Measurements from ENCODE around the gene LRGUK. TPM values are rescaled to one million over a fixed set of nuclear protein-coding genes. Genes with fewer than 3 reads are reported as not detected.

The LRGUK gene
- total RNA-seq, 1 experiment from 2014 or later, result 0.19 TPM

- CTCF ChIA-PET, result interaction anchor here (0.6 kb wide), 1 partner anchor 52 kb away, joined by 3 read pairs; no protein-coding TSS in a partner anchor
- Mint-ChIP-seq H3K27ac (ENCODE audit: low read depth, unreplicated experiment) (no peak overlapping the region), H3K9me3 (ENCODE audit: unreplicated experiment) (no peaks in the 10 kb centered on the region), H3K4me1 (ENCODE audit: insufficient read depth, unreplicated experiment) (no peaks in the 10 kb centered on the region), H3K27me3 (ENCODE audit: insufficient read depth, unreplicated experiment) (no peaks in the 10 kb centered on the region), H3K36me3 (ENCODE audit: insufficient read depth, unreplicated experiment) (no peaks in the 10 kb centered on the region), H3K4me3 (ENCODE audit: unreplicated experiment) (no peak overlapping the region)
- TF ChIP-seq, protein P1, sequence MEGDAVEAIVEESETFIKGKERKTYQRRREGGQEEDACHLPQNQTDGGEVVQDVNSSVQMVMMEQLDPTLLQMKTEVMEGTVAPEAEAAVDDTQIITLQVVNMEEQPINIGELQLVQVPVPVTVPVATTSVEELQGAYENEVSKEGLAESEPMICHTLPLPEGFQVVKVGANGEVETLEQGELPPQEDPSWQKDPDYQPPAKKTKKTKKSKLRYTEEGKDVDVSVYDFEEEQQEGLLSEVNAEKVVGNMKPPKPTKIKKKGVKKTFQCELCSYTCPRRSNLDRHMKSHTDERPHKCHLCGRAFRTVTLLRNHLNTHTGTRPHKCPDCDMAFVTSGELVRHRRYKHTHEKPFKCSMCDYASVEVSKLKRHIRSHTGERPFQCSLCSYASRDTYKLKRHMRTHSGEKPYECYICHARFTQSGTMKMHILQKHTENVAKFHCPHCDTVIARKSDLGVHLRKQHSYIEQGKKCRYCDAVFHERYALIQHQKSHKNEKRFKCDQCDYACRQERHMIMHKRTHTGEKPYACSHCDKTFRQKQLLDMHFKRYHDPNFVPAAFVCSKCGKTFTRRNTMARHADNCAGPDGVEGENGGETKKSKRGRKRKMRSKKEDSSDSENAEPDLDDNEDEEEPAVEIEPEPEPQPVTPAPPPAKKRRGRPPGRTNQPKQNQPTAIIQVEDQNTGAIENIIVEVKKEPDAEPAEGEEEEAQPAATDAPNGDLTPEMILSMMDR (IDR thresholded peaks at IDR 0.05; ENCODE audit: unreplicated experiment), result no peak
- POLR2A ChIA-PET, result interaction anchor here (0.7 to 1.3 kb wide), 3 partner anchors 11 to 1923 kb away, joined by 3 to 6 read pairs (median 3); no protein-coding TSS in a partner anchor
- intact Hi-C loops (cut with micrococcal nuclease), result no loop called here
- DNase-seq (ENCODE audit: unreplicated experiment), result no peak
- no TSS peak for BruUV-seq (replicated peaks)
These were observed 74.6 kb downstream of the LRGUK start for GRCh38 chr7:134201569-134202261.

GRCh38 chr7:134203186-134203889, 76.2 kb downstream of the LRGUK start:
- TF ChIP-seq, protein P1 (IDR thresholded peaks at IDR 0.05; ENCODE audit: unreplicated experiment), result no peak
- Mint-ChIP-seq H3K4me3 (ENCODE audit: unreplicated experiment) (no peak overlapping the region), H3K9me3 (ENCODE audit: unreplicated experiment) (no peaks in the 10 kb centered on the region), H3K27ac (ENCODE audit: low read depth, unreplicated experiment) (no peak overlapping the region), H3K27me3 (ENCODE audit: insufficient read depth, unreplicated experiment) (no peaks in the 10 kb centered on the region), H3K4me1 (ENCODE audit: insufficient read depth, unreplicated experiment) (no peaks in the 10 kb centered on the region), H3K36me3 (ENCODE audit: insufficient read depth, unreplicated experiment) (no peaks in the 10 kb centered on the region)
- ChIA-PET CTCF (interaction anchor here (0.7 kb wide), 1 partner anchor 42 kb away, joined by 3 read pairs; no protein-coding TSS in a partner anchor), POLR2A (no interaction called here)
- no TSS peak for BruUV-seq (replicated peaks)
- intact Hi-C loops (cut with micrococcal nuclease), result no loop called here
- no peak for DNase-seq (ENCODE audit: unreplicated experiment)

DNA sequence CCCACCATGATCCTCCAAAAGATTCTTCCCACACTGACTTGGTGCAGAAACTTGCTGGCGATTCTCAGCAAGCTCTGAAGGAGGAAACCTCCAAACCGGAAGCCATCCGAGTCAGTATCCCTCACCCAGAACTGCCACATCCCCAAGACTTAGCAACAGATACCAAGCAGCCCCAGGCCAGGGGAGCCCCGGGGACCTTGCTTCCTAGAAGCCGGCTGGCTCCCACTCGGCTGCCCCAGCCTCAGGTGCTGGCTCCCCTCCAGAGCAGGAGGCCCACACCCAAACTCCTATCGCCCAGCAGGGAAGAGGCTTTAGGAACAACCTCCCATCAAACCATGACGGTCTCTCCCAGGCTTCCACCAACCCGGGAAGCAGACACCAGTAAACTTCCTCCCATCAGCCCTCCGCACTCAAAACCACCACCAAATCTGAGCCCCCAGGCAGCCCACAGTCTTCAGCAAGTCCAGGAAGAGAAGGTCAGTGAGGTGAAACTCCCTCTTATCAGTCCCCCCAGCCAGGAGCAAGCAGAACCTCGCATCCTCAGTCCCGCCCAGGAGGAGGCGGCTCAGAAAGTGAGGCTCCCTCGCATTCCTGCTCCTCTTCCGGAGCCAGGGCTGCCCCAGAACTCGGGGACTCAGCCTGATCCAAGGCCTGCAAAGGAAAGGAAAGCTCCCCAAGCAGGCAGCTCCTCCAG, 82.3 kb downstream of the LRGUK start:
- DNase-seq (ENCODE audit: unreplicated experiment), result no peak
- POLR2A ChIA-PET, result interaction anchor here (0.6 to 0.7 kb wide), 2 partner anchors 15 to 24 kb away, joined by 4 read pairs; no protein-coding TSS in a partner anchor
- TF ChIP-seq, protein P1 (IDR thresholded peaks at IDR 0.05; ENCODE audit: unreplicated experiment), result no peak
- Mint-ChIP-seq H3K27me3 (ENCODE audit: insufficient read depth, unreplicated experiment) (peaks cover 11% of the 10 kb centered on the region), H3K9me3 (ENCODE audit: unreplicated experiment) (no peaks in the 10 kb centered on the region), H3K36me3 (ENCODE audit: insufficient read depth, unreplicated experiment) (no peaks in the 10 kb centered on the region), H3K27ac (ENCODE audit: low read depth, unreplicated experiment) (no peak overlapping the region), H3K4me3 (ENCODE audit: unreplicated experiment) (no peak overlapping the region), H3K4me1 (ENCODE audit: insufficient read depth, unreplicated experiment) (peaks cover 7% of the 10 kb centered on the region)
- no TSS peak for BruUV-seq (replicated peaks)
- CTCF ChIA-PET, result interaction anchor here (0.6 kb wide), 1 partner anchor 23 kb away, joined by 4 read pairs; no protein-coding TSS in a partner anchor
- intact Hi-C loops (cut with micrococcal nuclease), result no loop called here

DNA sequence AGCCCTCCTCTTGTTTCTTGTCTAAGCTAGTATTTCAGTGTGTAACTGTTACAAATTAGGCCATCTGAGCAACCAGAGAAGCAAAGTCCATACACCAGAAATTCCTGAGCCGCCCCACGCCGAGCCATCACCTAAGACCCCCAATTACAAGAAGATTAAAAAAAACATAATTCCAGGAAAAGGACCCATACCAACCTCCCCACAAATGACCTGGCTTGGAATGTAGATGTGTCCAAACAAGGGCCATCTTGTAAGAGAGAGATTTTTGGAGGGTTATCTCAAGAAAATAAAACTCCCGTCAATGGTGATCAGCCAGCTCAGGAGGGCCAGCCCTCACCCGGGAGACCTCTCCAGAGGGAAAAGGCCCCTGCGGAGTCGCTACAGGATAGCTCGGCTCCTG, 83.1 kb downstream of the LRGUK start:
- ChIA-PET CTCF (interaction anchor here (0.6 kb wide), 2 partner anchors 24 to 108 kb away, joined by 3 to 4 read pairs; no protein-coding TSS in a partner anchor), POLR2A (interaction anchor here (0.7 kb wide), 1 partner anchor 24 kb away, joined by 4 read pairs; no protein-coding TSS in a partner anchor)
- Mint-ChIP-seq H3K27me3 (ENCODE audit: insufficient read depth, unreplicated experiment) (peaks cover 11% of the 10 kb centered on the region), H3K9me3 (ENCODE audit: unreplicated experiment) (no peaks in the 10 kb centered on the region), H3K4me3 (ENCODE audit: unreplicated experiment) (no peak overlapping the region), H3K4me1 (ENCODE audit: insufficient read depth, unreplicated experiment) (peaks cover 7% of the 10 kb centered on the region), H3K36me3 (ENCODE audit: insufficient read depth, unreplicated experiment) (no peaks in the 10 kb centered on the region), H3K27ac (ENCODE audit: low read depth, unreplicated experiment) (no peak overlapping the region)
- BruUV-seq (replicated peaks), result no TSS peak
- intact Hi-C loops (cut with micrococcal nuclease), result no loop called here
- no peak for DNase-seq (ENCODE audit: unreplicated experiment)
- TF ChIP-seq, protein P1 (IDR thresholded peaks at IDR 0.05; ENCODE audit: unreplicated experiment), result no peak
